Adipocyte (in vitro differentiated cells): ENCODE data around the gene THAP12.

Experiments used
- DNase-seq: peaks from one replicate; pipeline ENCODE4 v3.0.0-alpha.2; 2015; ENCODE audit warnings: low read depth
- H3K27me3 ChIP-seq: replicated peaks from 2 replicates; pipeline ENCODE4 v1.7.0; 2013; ENCODE audit warnings: mild to moderate bottlenecking, low read length, moderate library complexity; ENCODE audit not compliant: control insufficient read depth, insufficient read depth
- H3K36me3 ChIP-seq: 2 replicates; pipeline ENCODE4 v1.7.0; 2013; ENCODE audit warnings: low read length, mild to moderate bottlenecking, moderate library complexity; ENCODE audit not compliant: control insufficient read depth, insufficient read depth, severe bottlenecking
- H3K4me1 ChIP-seq: 2 replicates; pipeline ENCODE4 v1.7.0; 2013; ENCODE audit warnings: mild to moderate bottlenecking, low read length, moderate library complexity; ENCODE audit not compliant: control insufficient read depth, insufficient read depth
- H3K4me3 ChIP-seq: 2 replicates; pipeline ENCODE4 v1.7.0; 2013; ENCODE audit warnings: mild to moderate bottlenecking, low read length, moderate library complexity
- H3K9ac ChIP-seq: 2 replicates; pipeline ENCODE4 v1.7.0; 2013; ENCODE audit warnings: mild to moderate bottlenecking, low read length, moderate library complexity
- H3K9me3 ChIP-seq: 2 replicates; pipeline ENCODE4 v1.7.0; 2013; ENCODE audit warnings: mild to moderate bottlenecking, low read length, moderate library complexity; ENCODE audit not compliant: control insufficient read depth

The THAP12 gene

GRCh38 chr11:76302996-76303395 lies 77.9 kb downstream of the THAP12 start:
- no peaks in the 10 kb centered on the region for H3K9me3 ChIP-seq
- H3K4me3 ChIP-seq = no peak overlapping the region
- H3K36me3 ChIP-seq = no peaks in the 10 kb centered on the region
- peaks cover 14% of the 10 kb centered on the region for H3K4me1 ChIP-seq
- no peak overlapping the region for H3K9ac ChIP-seq
- H3K27me3 ChIP-seq = peaks cover 5% of the 10 kb centered on the region
- no peak for DNase-seq
